ENCODE measurements around the gene BRINP2. TPM values are rescaled to one million over a fixed set of nuclear protein-coding genes. Genes with fewer than 3 reads are reported as not detected.

The BRINP2 gene
- total RNA-seq, 2 donors from 2014 or later = not detected

- TF ChIP-seq POLR2A (IDR thresholded peaks at IDR 0.05) (no peak), CTCF (IDR thresholded peaks at IDR 0.05) (no peak)
- Histone ChIP-seq H3K4me1 (peaks cover 7% of the 10 kb centered on the region), H3K27me3 (no peaks in the 10 kb centered on the region), H3K27ac (no peak overlapping the region), H3K9me3 (no peaks in the 10 kb centered on the region), H3K36me3 (replicated peaks in 1 of 2; ENCODE audit: insufficient read depth in 1 of 2, low read depth in 2 of 2) (no peaks in the 10 kb centered on the region), H3K4me3 (no peak overlapping the region)
- 82% methylated on average over 1 of the region's 1 CpG for WGBS, 2 donors
- DNase-seq (no peak), ATAC-seq (no peak)
- intact Hi-C loops (cut with DNase I) = no loop called here
Measured at GRCh38 chr1:177306981-177307380, 136.2 kb downstream of the BRINP2 start.

GRCh38 chr1:177307771-177308170 is 137.0 kb downstream of the BRINP2 start:
- no peak for ATAC-seq
- intact Hi-C loops (cut with DNase I) = no loop called here

GRCh38 chr1:177309880-177310279 is 139.1 kb downstream of the BRINP2 start:
- intact Hi-C loops (cut with DNase I) = no loop called here
- Histone ChIP-seq H3K9me3 (no peaks in the 10 kb centered on the region), H3K4me1 (no peaks in the 10 kb centered on the region), H3K27me3 (no peaks in the 10 kb centered on the region), H3K4me3 (no peak overlapping the region), H3K27ac (no peak overlapping the region), H3K36me3 (replicated peaks in 1 of 2; ENCODE audit: insufficient read depth in 1 of 2, low read depth in 2 of 2) (no peaks in the 10 kb centered on the region)
- no peak for TF ChIP-seq CTCF (IDR thresholded peaks at IDR 0.05)
- TF ChIP-seq POLR2A (IDR thresholded peaks at IDR 0.05) = no peak
- WGBS, 2 donors = 35 to 44% methylated on average over 2 of the region's 2 CpGs
- ATAC-seq (no peak), DNase-seq (no peak)

More at GRCh38 chr1:177307771-177308170, 137.0 kb downstream of the BRINP2 start:
- Histone ChIP-seq H3K27me3 (no peaks in the 10 kb centered on the region), H3K4me3 (no peak overlapping the region), H3K4me1 (no peaks in the 10 kb centered on the region), H3K36me3 (replicated peaks in 1 of 2; ENCODE audit: insufficient read depth in 1 of 2, low read depth in 2 of 2) (no peaks in the 10 kb centered on the region), H3K27ac (no peak overlapping the region), H3K9me3 (no peaks in the 10 kb centered on the region)
- no peak for DNase-seq
- TF ChIP-seq POLR2A (IDR thresholded peaks at IDR 0.05) (no peak), CTCF (IDR thresholded peaks at IDR 0.05) (no peak)

GRCh38 chr1:177310326-177310725 is 139.6 kb downstream of the BRINP2 start:
- Histone ChIP-seq H3K36me3 (replicated peaks in 1 of 2; ENCODE audit: insufficient read depth in 1 of 2, low read depth in 2 of 2) (no peaks in the 10 kb centered on the region), H3K27ac (no peak overlapping the region), H3K4me1 (no peaks in the 10 kb centered on the region), H3K9me3 (no peaks in the 10 kb centered on the region), H3K4me3 (no peak overlapping the region), H3K27me3 (no peaks in the 10 kb centered on the region)
- TF ChIP-seq CTCF (IDR thresholded peaks at IDR 0.05) (no peak), POLR2A (IDR thresholded peaks at IDR 0.05) (no peak)
- 77 to 92% methylated on average over 1 of the region's 1 CpG for WGBS, 2 donors
- intact Hi-C loops (cut with DNase I) = no loop called here
- DNase-seq (no peak), ATAC-seq (no peak)

DNA sequence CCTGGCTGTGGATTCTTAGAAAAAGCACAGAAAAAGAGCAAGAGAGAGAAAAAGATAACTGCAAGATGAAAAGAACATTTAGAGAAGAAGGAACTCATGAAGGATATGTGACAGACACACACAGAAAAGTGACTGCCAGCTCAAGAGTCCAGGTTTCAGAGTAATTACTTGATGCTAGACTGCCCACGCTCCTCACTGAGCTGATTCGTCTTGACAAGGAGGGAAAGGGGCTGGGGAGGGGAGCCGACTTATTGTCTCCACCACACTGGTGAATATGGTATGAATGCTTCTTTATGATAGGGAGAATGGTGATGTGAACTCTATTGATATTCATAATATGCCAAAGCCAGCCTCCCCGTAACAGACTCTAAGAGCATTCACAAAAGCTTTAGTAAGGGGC is 140.4 kb downstream of the BRINP2 start:
- no peak for DNase-seq
- Histone ChIP-seq H3K9me3 (no peaks in the 10 kb centered on the region), H3K27ac (no peak overlapping the region), H3K27me3 (no peaks in the 10 kb centered on the region), H3K36me3 (replicated peaks in 1 of 2; ENCODE audit: insufficient read depth in 1 of 2, low read depth in 2 of 2) (no peaks in the 10 kb centered on the region), H3K4me3 (no peak overlapping the region), H3K4me1 (no peaks in the 10 kb centered on the region)
- no peak for TF ChIP-seq POLR2A (IDR thresholded peaks at IDR 0.05)
- no peak for TF ChIP-seq CTCF (IDR thresholded peaks at IDR 0.05)
- 63 to 64% methylated on average over 4 of the region's 4 CpGs for WGBS, 2 donors
- intact Hi-C loops (cut with DNase I) = no loop called here
- no peak for ATAC-seq
